SK-N-SH treated with all-trans-retinoic acid at 6 μM for 48 hours (cell line): ENCODE measurements around the gene HOXD11.

Source experiments
- ATAC-seq: fragments of 200-7000 bp; cut with Tn5 transposase; 3 replicates; pipeline ENCODE4 v1.9.1; 2020; ENCODE audit warnings: mild to moderate bottlenecking, moderate library complexity
- ARNTL ChIP-seq: fragments of 450-650 bp; formaldehyde crosslinking; IDR thresholded peaks from 2 replicates; pipeline ENCODE4 v1.5.0; 2020; ENCODE audit warnings: low read depth, mild to moderate bottlenecking, moderate library complexity, borderline replicate concordance
- CREB5 ChIP-seq: fragments of 250-450 bp; sonication (Bioruptor Pico); IDR thresholded peaks from 2 replicates; pipeline ENCODE4 v1.5.1; 2020; ENCODE audit warnings: low read depth, mild to moderate bottlenecking, moderate library complexity
- CSDC2 ChIP-seq: fragments of 250-450 bp; sonication (Bioruptor Pico); IDR thresholded peaks from 2 replicates; pipeline ENCODE4 v1.5.0; 2020; ENCODE audit warnings: mild to moderate bottlenecking, moderate library complexity
- CSRNP3 ChIP-seq: fragments of 250-450 bp; sonication (Bioruptor Pico); IDR thresholded peaks from 2 replicates; pipeline ENCODE4 v1.5.1; 2021; ENCODE audit warnings: mild to moderate bottlenecking, moderate library complexity
- ESRRG ChIP-seq: fragments of 250-450 bp; sonication (Bioruptor Pico); IDR thresholded peaks from 2 replicates; pipeline ENCODE4 v1.6.1; 2021; ENCODE audit warnings: mild to moderate bottlenecking
- GLIS3 ChIP-seq: fragments of 250-450 bp; sonication (Bioruptor Pico); IDR thresholded peaks from 2 replicates; pipeline ENCODE4 v1.5.0; 2020; ENCODE audit warnings: mild to moderate bottlenecking, moderate library complexity
- ISL1 ChIP-seq: fragments of 250-450 bp; sonication (Bioruptor Pico); IDR thresholded peaks from 2 replicates; pipeline ENCODE4 v2.1.2; 2022; ENCODE audit warnings: mild to moderate bottlenecking, moderate library complexity
- OSR1 ChIP-seq: fragments of 250-450 bp; sonication (Bioruptor Pico); IDR thresholded peaks from 2 replicates; pipeline ENCODE4 v1.8.0; 2022; ENCODE audit warnings: moderate library complexity, mild to moderate bottlenecking, inconsistent platforms
- PATZ1 ChIP-seq: fragments of 250-450 bp; sonication (Bioruptor Pico); IDR thresholded peaks from 2 replicates; pipeline ENCODE4 v1.8.0; 2020; ENCODE audit warnings: mild to moderate bottlenecking, moderate library complexity, borderline replicate concordance
- POU6F1 ChIP-seq: fragments of 250-450 bp; sonication (Bioruptor Pico); IDR thresholded peaks from 2 replicates; pipeline ENCODE4 v1.8.0; 2021; ENCODE audit warnings: low read depth, mild to moderate bottlenecking, moderate library complexity, borderline replicate concordance
- PPARA ChIP-seq: fragments of 250-450 bp; sonication (Bioruptor Pico); IDR thresholded peaks from 2 replicates; pipeline ENCODE4 v1.5.0; 2020; ENCODE audit warnings: mild to moderate bottlenecking, borderline replicate concordance
- RARB ChIP-seq: fragments of 250-450 bp; sonication (Bioruptor Pico); IDR thresholded peaks from 2 replicates; pipeline ENCODE4 v1.8.0; 2021; ENCODE audit warnings: mild to moderate bottlenecking, moderate library complexity
- SNAI2 ChIP-seq: fragments of 250-450 bp; sonication (Bioruptor Pico); IDR thresholded peaks from 2 replicates; pipeline ENCODE4 v1.5.0; 2020; ENCODE audit warnings: mild to moderate bottlenecking, moderate library complexity
- TCF4 ChIP-seq: fragments of 250-450 bp; sonication (Bioruptor Pico); IDR thresholded peaks from 2 replicates; pipeline ENCODE4 v1.8.0; 2021; ENCODE audit warnings: mild to moderate bottlenecking, moderate library complexity, borderline replicate concordance
- TOX ChIP-seq: fragments of 250-450 bp; sonication (Bioruptor Pico); IDR thresholded peaks from 2 replicates; pipeline ENCODE4 v1.8.0; 2021; ENCODE audit warnings: mild to moderate bottlenecking, moderate library complexity, borderline replicate concordance
- TSHZ2 ChIP-seq: fragments of 250-450 bp; sonication (Bioruptor Pico); IDR thresholded peaks from 2 replicates; pipeline ENCODE4 v1.5.0; 2020; ENCODE audit warnings: mild to moderate bottlenecking, moderate library complexity
- ZC3H10 ChIP-seq: fragments of 250-450 bp; sonication (Bioruptor Pico); IDR thresholded peaks from 2 replicates; pipeline ENCODE4 v1.5.1; 2021; ENCODE audit warnings: mild to moderate bottlenecking, moderate library complexity
- ZFP3 ChIP-seq: fragments of 250-450 bp; sonication (Bioruptor Pico); IDR thresholded peaks from 2 replicates; pipeline ENCODE4 v1.5.0; 2020; ENCODE audit warnings: mild to moderate bottlenecking, moderate library complexity
- ZFP30 ChIP-seq: fragments of 450-650 bp; formaldehyde crosslinking; IDR thresholded peaks from 2 replicates; pipeline ENCODE4 v1.5.0; 2022; ENCODE audit warnings: mild to moderate bottlenecking, moderate library complexity
- ZNF8 ChIP-seq: fragments of 450-650 bp; formaldehyde crosslinking; IDR thresholded peaks from 2 replicates; pipeline ENCODE4 v1.5.0; 2020; ENCODE audit warnings: mild to moderate bottlenecking, moderate library complexity

HOXD11 gene

GRCh38 chr2:176092270-176093144 lies 14.6 kb upstream of the HOXD11 start, which contains the start of gene HOXD13 (continued):
- TF ChIP-seq CREB5, result no peak
- no peak for TF ChIP-seq ESRRG (CRISPR knock-in tag)

- peak; percentile 33 for ATAC-seq
- TF ChIP-seq OSR1 (CRISPR knock-in tag), result no peak
- no peak for TF ChIP-seq GLIS3 (CRISPR knock-in tag)
- TF ChIP-seq CSDC2 (CRISPR knock-in tag), result no peak
- TF ChIP-seq CREB5, result no peak
- no peak for TF ChIP-seq ESRRG (CRISPR knock-in tag)
- no peak for TF ChIP-seq ZNF8 (CRISPR knock-in tag)
- TF ChIP-seq ISL1 (CRISPR knock-in tag), result no peak
- no peak for TF ChIP-seq TCF4 (CRISPR knock-in tag)
- TF ChIP-seq SNAI2 (CRISPR knock-in tag), result no peak
- no peak for TF ChIP-seq TOX (CRISPR knock-in tag)
- TF ChIP-seq RARB (CRISPR knock-in tag), result no peak
- TF ChIP-seq CSRNP3 (CRISPR knock-in tag), result no peak
- no peak for TF ChIP-seq ZFP30
- TF ChIP-seq PPARA (CRISPR knock-in tag), result no peak
- no peak for TF ChIP-seq TSHZ2
- TF ChIP-seq POU6F1 (CRISPR knock-in tag), result no peak
These were observed 13.8 kb upstream of the HOXD11 start for GRCh38 chr2:176093145-176093897.

- no peak for ATAC-seq
- TF ChIP-seq ARNTL (CRISPR knock-in tag), result no peak
- no peak for TF ChIP-seq ZNF8 (CRISPR knock-in tag)
- no peak for TF ChIP-seq SNAI2 (CRISPR knock-in tag)
These were observed 13.2 kb upstream of the HOXD11 start for GRCh38 chr2:176093898-176094249.

GRCh38 chr2:176094349-176094748 lies 12.7 kb upstream of the HOXD11 start:
- ATAC-seq, result no peak
- TF ChIP-seq PATZ1 (no peak), RARB (CRISPR knock-in tag) (no peak), ARNTL (CRISPR knock-in tag) (no peak), ESRRG (CRISPR knock-in tag) (no peak), ISL1 (CRISPR knock-in tag) (no peak), ZFP3 (CRISPR knock-in tag) (no peak), TOX (CRISPR knock-in tag) (no peak), TCF4 (CRISPR knock-in tag) (no peak), GLIS3 (CRISPR knock-in tag) (no peak), TSHZ2 (no peak), ZC3H10 (no peak), PPARA (CRISPR knock-in tag) (no peak), SNAI2 (CRISPR knock-in tag) (no peak)
